ENCODE measurements around the gene IL10RB.
A peak's percentile ranks its signal among the peaks of the same experiment; 100 is the strongest.

The IL10RB gene

DNA sequence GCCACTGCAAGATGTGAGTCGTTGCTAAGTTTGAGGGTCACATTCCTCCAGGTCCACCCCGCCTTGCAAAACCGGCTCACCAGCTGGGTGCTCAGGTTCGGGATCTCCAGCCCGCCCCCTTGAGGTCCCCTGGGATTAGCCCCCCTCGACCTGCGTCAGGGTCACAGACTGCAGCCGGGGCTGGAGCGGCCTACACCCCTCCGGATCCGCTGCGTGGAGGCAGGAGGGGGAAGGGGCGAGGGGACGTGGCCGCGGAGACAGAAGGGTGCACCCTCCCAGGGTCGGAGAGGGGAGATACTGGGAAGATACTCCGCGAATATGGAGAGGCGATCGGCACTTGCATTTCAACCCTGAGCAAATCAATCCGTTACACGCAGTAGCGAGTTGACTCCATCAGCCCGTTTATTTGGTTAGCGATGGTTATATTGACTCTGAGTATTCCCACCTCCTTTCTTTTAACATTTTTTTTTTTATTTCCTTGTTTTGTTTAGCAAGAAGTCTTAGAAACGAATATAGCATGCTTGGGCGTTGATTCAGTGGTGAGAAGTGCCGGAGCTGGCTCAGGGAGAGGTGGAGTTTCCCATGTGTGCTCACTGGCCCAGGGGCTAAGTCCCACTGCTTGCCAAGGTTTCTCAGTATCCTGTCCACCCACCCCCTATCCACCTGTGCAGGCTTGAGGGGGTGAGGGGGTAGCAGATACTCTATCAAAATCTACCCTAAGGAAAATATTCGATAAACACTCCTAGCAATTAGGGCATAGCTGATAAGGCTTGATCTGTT lies 35.4 kb upstream of the IL10RB start:
- TF ChIP-seq, protein P1, sequence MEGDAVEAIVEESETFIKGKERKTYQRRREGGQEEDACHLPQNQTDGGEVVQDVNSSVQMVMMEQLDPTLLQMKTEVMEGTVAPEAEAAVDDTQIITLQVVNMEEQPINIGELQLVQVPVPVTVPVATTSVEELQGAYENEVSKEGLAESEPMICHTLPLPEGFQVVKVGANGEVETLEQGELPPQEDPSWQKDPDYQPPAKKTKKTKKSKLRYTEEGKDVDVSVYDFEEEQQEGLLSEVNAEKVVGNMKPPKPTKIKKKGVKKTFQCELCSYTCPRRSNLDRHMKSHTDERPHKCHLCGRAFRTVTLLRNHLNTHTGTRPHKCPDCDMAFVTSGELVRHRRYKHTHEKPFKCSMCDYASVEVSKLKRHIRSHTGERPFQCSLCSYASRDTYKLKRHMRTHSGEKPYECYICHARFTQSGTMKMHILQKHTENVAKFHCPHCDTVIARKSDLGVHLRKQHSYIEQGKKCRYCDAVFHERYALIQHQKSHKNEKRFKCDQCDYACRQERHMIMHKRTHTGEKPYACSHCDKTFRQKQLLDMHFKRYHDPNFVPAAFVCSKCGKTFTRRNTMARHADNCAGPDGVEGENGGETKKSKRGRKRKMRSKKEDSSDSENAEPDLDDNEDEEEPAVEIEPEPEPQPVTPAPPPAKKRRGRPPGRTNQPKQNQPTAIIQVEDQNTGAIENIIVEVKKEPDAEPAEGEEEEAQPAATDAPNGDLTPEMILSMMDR (IDR thresholded peaks at IDR 0.05; ENCODE audit: insufficient read depth, low read length), result no peak
- TF ChIP-seq SPI1 (IDR thresholded peaks at IDR 0.05; ENCODE audit: borderline replicate concordance, low read depth) (no peak), GABPA (IDR thresholded peaks at IDR 0.05; ENCODE audit: low read depth) (no peak), POLR2AphosphoS5 (IDR thresholded peaks at IDR 0.05; ENCODE audit: low read depth) (no peak)
- TF ChIP-seq, protein P2, sequence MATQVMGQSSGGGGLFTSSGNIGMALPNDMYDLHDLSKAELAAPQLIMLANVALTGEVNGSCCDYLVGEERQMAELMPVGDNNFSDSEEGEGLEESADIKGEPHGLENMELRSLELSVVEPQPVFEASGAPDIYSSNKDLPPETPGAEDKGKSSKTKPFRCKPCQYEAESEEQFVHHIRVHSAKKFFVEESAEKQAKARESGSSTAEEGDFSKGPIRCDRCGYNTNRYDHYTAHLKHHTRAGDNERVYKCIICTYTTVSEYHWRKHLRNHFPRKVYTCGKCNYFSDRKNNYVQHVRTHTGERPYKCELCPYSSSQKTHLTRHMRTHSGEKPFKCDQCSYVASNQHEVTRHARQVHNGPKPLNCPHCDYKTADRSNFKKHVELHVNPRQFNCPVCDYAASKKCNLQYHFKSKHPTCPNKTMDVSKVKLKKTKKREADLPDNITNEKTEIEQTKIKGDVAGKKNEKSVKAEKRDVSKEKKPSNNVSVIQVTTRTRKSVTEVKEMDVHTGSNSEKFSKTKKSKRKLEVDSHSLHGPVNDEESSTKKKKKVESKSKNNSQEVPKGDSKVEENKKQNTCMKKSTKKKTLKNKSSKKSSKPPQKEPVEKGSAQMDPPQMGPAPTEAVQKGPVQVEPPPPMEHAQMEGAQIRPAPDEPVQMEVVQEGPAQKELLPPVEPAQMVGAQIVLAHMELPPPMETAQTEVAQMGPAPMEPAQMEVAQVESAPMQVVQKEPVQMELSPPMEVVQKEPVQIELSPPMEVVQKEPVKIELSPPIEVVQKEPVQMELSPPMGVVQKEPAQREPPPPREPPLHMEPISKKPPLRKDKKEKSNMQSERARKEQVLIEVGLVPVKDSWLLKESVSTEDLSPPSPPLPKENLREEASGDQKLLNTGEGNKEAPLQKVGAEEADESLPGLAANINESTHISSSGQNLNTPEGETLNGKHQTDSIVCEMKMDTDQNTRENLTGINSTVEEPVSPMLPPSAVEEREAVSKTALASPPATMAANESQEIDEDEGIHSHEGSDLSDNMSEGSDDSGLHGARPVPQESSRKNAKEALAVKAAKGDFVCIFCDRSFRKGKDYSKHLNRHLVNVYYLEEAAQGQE (IDR thresholded peaks at IDR 0.05; ENCODE audit: insufficient replicate concordance, low read depth), result no peak
- DNase-seq (ENCODE audit: low read depth in 1 of 2, low spot score in 1 of 2), result peak in 1 of 2 experiments; percentile 27
- peak overlapping the region; percentile 72 for H3K27ac ChIP-seq (replicated peaks)
- peak overlapping the region; percentile 99 for H3K4me3 ChIP-seq (replicated peaks; ENCODE audit: insufficient read depth, low read length)
- no peaks in the 10 kb centered on the region for H3K27me3 ChIP-seq (ENCODE audit: insufficient read depth, poor library complexity, severe bottlenecking)

DNA sequence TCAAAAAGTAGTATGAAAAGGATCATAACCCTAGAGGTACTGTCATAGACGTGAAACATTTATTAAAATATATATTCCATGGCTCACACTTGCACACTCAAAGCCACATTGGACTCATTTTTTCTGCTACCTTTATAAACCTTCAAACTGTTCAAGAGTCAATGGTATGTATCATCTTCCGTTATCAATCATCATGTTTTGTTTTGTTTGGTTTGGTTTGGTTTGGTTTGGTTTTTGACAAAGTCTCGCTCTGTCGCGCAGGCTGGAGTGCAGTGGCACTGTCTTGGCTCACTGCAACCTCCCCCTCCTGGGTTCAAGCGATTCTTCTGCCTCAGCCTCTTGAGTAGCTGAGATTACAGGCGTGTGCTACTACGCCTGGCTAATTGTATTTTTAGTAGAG lies 34.6 kb upstream of the IL10RB start:
- TF ChIP-seq POLR2AphosphoS5 (IDR thresholded peaks at IDR 0.05; ENCODE audit: low read depth), result no peak
- no peak for TF ChIP-seq GABPA (IDR thresholded peaks at IDR 0.05; ENCODE audit: low read depth)
- TF ChIP-seq, protein P2 (IDR thresholded peaks at IDR 0.05; ENCODE audit: insufficient replicate concordance, low read depth), result no peak
- no peak for TF ChIP-seq SPI1 (IDR thresholded peaks at IDR 0.05; ENCODE audit: borderline replicate concordance, low read depth)
- TF ChIP-seq, protein P1 (IDR thresholded peaks at IDR 0.05; ENCODE audit: insufficient read depth, low read length), result no peak
- no peak for DNase-seq (ENCODE audit: low read depth in 1 of 2, low spot score in 1 of 2)
- no peak overlapping the region for H3K27ac ChIP-seq (replicated peaks)
- H3K27me3 ChIP-seq (ENCODE audit: insufficient read depth, poor library complexity, severe bottlenecking), result no peaks in the 10 kb centered on the region
- H3K4me3 ChIP-seq (replicated peaks; ENCODE audit: insufficient read depth, low read length), result peak overlapping the region; percentile 9

DNA sequence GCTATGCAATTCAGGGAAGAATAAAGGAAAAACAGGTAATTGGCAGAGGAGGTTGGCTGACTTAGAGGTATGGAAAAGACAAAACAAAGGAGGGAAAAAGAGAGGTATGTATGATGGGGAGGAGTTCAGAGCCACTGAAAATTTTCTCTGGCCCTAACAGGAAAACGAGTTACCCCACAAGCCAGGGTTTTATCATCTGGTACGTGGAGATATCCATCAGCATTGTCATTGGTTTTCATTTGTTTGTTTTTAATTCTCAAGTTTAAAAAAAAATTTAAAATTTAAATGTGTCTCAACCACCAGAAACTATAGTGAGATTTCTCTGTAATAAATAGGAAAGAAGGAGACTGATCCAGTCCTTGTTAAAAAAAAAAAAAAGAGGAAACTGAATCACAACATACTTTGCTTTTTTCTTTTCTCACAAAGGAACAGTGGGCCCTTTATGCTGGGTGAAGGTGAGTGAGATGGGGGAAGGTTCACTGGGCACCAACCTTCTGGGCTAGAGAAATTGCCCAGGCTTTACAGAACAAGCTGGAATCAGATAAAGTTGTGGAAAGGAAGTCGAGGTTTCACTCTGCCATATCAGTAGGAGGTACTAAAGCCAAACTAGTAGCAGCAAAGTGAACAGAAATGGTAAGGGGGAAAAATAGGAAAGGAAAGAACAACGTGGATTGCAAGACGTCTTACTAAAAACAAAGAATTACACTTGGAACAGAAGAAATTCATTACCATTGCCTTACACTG lies 33.7 kb upstream of the IL10RB start:
- no peak for DNase-seq (ENCODE audit: low read depth in 1 of 2, low spot score in 1 of 2)
- no peak overlapping the region for H3K27ac ChIP-seq (replicated peaks)
- no peak overlapping the region for H3K4me3 ChIP-seq (replicated peaks; ENCODE audit: insufficient read depth, low read length)
- H3K27me3 ChIP-seq (ENCODE audit: insufficient read depth, poor library complexity, severe bottlenecking), result no peaks in the 10 kb centered on the region
- TF ChIP-seq GABPA (IDR thresholded peaks at IDR 0.05; ENCODE audit: low read depth) (no peak), SPI1 (IDR thresholded peaks at IDR 0.05; ENCODE audit: borderline replicate concordance, low read depth) (no peak), POLR2AphosphoS5 (IDR thresholded peaks at IDR 0.05; ENCODE audit: low read depth) (no peak)
- TF ChIP-seq, protein P2 (IDR thresholded peaks at IDR 0.05; ENCODE audit: insufficient replicate concordance, low read depth), result no peak
- TF ChIP-seq, protein P1 (IDR thresholded peaks at IDR 0.05; ENCODE audit: insufficient read depth, low read length), result no peak

All from HL-60 (cell line).